Activated T-cell treated with anti-CD3 and anti-CD28 coated beads, Interleukin-2, amount 50 U/mL, for 72 hours (primary cell): Measurements from ENCODE around the gene QRICH1. TPM values are rescaled to one million over a fixed set of nuclear protein-coding genes. Genes with fewer than 3 reads are reported as not detected.

Source experiments
- ATAC-seq, 2 donors: fragments of 150-1000 bp; cut with Tn5 transposase; replicated peaks in 1 of 2; 2 replicates each; pipeline ENCODE4 v1.10.0; 2021; ENCODE audit warnings: moderate library complexity in 2 of 2, mild to moderate bottlenecking in 1 of 2
- DNase-seq, 2 donors: peaks; one replicate each; pipeline ENCODE4 v3.0.0; 2021 to 2022; ENCODE audit warnings: mixed read lengths in 1 of 2
- H3K27ac Mint-ChIP-seq: one replicate; pipeline ENCODE4 v1.8.0; 2022; ENCODE audit warnings: mild to moderate bottlenecking, moderate library complexity, mixed read lengths
- H3K27me3 Mint-ChIP-seq: one replicate; pipeline ENCODE4 v1.8.0; 2022; ENCODE audit warnings: low read depth, mixed read lengths
- H3K36me3 Mint-ChIP-seq, 2 donors: one replicate each; pipeline ENCODE4 v1.8.0; 2022; ENCODE audit warnings: mixed read lengths in 2 of 2, mild to moderate bottlenecking in 1 of 2; ENCODE audit not compliant: insufficient read depth in 2 of 2
- H3K4me1 Mint-ChIP-seq: one replicate; pipeline ENCODE4 v1.8.0; 2022; ENCODE audit warnings: low read depth, mixed read lengths
- H3K4me3 Mint-ChIP-seq, 2 donors: one replicate each; pipeline ENCODE4 v1.8.0; 2022; ENCODE audit warnings: mild to moderate bottlenecking in 2 of 2, mixed read lengths in 2 of 2, moderate library complexity in 2 of 2
- H3K9me3 Mint-ChIP-seq, 2 donors: one replicate each; pipeline ENCODE4 v1.8.0; 2022; ENCODE audit warnings: mixed read lengths in 2 of 2
- total RNA-seq, 2 donors: library from RNA; stranded (reverse); gene quantifications; one replicate each; pipeline ENCODE4 v1.2.3, GENCODE V29; 2022

The QRICH1 gene
- 100 to 1,000 TPM; 120 to 123 TPM for total RNA-seq

GRCh38 chr3:49093853-49094767, at the start of gene QRICH1:
TSS of gene QRICH1 (minus strand) at chr3:49094071. CDS start at chr3:49077017, 17,054 bp downstream.
- Mint-ChIP-seq H3K36me3 (peaks cover 4 to 12% of the 10 kb centered on the region in 2 donors), H3K4me1 (peaks cover 44% of the 10 kb centered on the region), H3K4me3 (peak within 1 kb of the TSS; percentile 91 to 95), H3K9me3 (no peaks in the 10 kb centered on the region), H3K27ac (peak within 1 kb of the TSS; percentile 93), H3K27me3 (no peaks in the 10 kb centered on the region)
- ATAC-seq (peak; percentile 83 to 84), DNase-seq (peak; percentile 97)

- no peak overlapping the region for H3K4me3 Mint-ChIP-seq
- H3K4me1 Mint-ChIP-seq, result no peaks in the 10 kb centered on the region
- no peaks in the 10 kb centered on the region for H3K36me3 Mint-ChIP-seq
- H3K27me3 Mint-ChIP-seq, result no peaks in the 10 kb centered on the region
- no peak overlapping the region for H3K27ac Mint-ChIP-seq
- DNase-seq, result no peak
- no peak for ATAC-seq
- peaks cover 0 to 3% of the 10 kb centered on the region in 2 donors for H3K9me3 Mint-ChIP-seq
Measured at GRCh38 chr3:49140080-49140479, 46.2 kb upstream of the QRICH1 start.

- H3K27me3 Mint-ChIP-seq, result peaks cover 12% of the 10 kb centered on the region
- peaks cover 7% of the 10 kb centered on the region for H3K4me1 Mint-ChIP-seq
- H3K4me3 Mint-ChIP-seq, result no peak overlapping the region
- H3K27ac Mint-ChIP-seq, result no peak overlapping the region
- no peaks in the 10 kb centered on the region for H3K36me3 Mint-ChIP-seq
- no peaks in the 10 kb centered on the region for H3K9me3 Mint-ChIP-seq
- ATAC-seq, result no peak
- no peak for DNase-seq
Measured at GRCh38 chr3:49135499-49135898, 41.6 kb upstream of the QRICH1 start.

GRCh38 chr3:49134471-49135265, 40.8 kb upstream of the QRICH1 start:
- Mint-ChIP-seq H3K36me3 (no peaks in the 10 kb centered on the region), H3K4me3 (no peak overlapping the region), H3K27ac (no peak overlapping the region), H3K4me1 (peaks cover 7% of the 10 kb centered on the region), H3K9me3 (no peaks in the 10 kb centered on the region), H3K27me3 (peaks cover 12% of the 10 kb centered on the region)
- no peak for DNase-seq
- ATAC-seq, result no peak

- peaks cover 7% of the 10 kb centered on the region for H3K4me1 Mint-ChIP-seq
- DNase-seq (no peak), ATAC-seq (no peak)
- H3K36me3 Mint-ChIP-seq, result no peaks in the 10 kb centered on the region
- peaks cover 12% of the 10 kb centered on the region for H3K27me3 Mint-ChIP-seq
- H3K27ac Mint-ChIP-seq, result no peak overlapping the region
- no peaks in the 10 kb centered on the region for H3K9me3 Mint-ChIP-seq
- peak overlapping the region in 1 of 2 donors; percentile 47 for H3K4me3 Mint-ChIP-seq
Measured at GRCh38 chr3:49133226-49133951, 39.5 kb upstream of the QRICH1 start.

GRCh38 chr3:49132437-49133225, 38.8 kb upstream of the QRICH1 start, which contains the start of gene LAMB2:
TSS of gene LAMB2 (minus strand) at chr3:49133050. CDS start at chr3:49132867, 183 bp downstream.
- Mint-ChIP-seq H3K27me3 (peaks cover 12% of the 10 kb centered on the region), H3K27ac (no peak within 1 kb of the TSS), H3K4me3 (peak within 1 kb of the TSS in 1 of 2 donors; percentile 47), H3K4me1 (peaks cover 7% of the 10 kb centered on the region), H3K36me3 (no peaks in the 10 kb centered on the region), H3K9me3 (no peaks in the 10 kb centered on the region)
- DNase-seq (no peak), ATAC-seq (no peak)

GRCh38 chr3:49132073-49132436, 38.2 kb upstream of the QRICH1 start:
- H3K36me3 Mint-ChIP-seq, result no peaks in the 10 kb centered on the region
- peaks cover 12% of the 10 kb centered on the region for H3K27me3 Mint-ChIP-seq
- H3K27ac Mint-ChIP-seq, result no peak overlapping the region
- H3K9me3 Mint-ChIP-seq, result no peaks in the 10 kb centered on the region
- no peak for ATAC-seq
- H3K4me3 Mint-ChIP-seq, result no peak overlapping the region
- DNase-seq, result no peak
- H3K4me1 Mint-ChIP-seq, result peaks cover 7% of the 10 kb centered on the region

- Mint-ChIP-seq H3K27me3 (peaks cover 12% of the 10 kb centered on the region), H3K4me3 (no peak overlapping the region), H3K27ac (no peak overlapping the region), H3K9me3 (no peaks in the 10 kb centered on the region), H3K4me1 (peaks cover 7% of the 10 kb centered on the region), H3K36me3 (no peaks in the 10 kb centered on the region)
- ATAC-seq (no peak), DNase-seq (no peak)
Measured at GRCh38 chr3:49131576-49131975, 37.7 kb upstream of the QRICH1 start.

- Mint-ChIP-seq H3K4me3 (no peak overlapping the region), H3K36me3 (no peaks in the 10 kb centered on the region), H3K4me1 (peaks cover 7% of the 10 kb centered on the region), H3K9me3 (no peaks in the 10 kb centered on the region), H3K27ac (no peak overlapping the region), H3K27me3 (peaks cover 12% of the 10 kb centered on the region)
- ATAC-seq (no peak), DNase-seq (no peak)
Measured at GRCh38 chr3:49131040-49131439, 37.2 kb upstream of the QRICH1 start.

GRCh38 chr3:49124991-49125670, 31.3 kb upstream of the QRICH1 start:
- no peaks in the 10 kb centered on the region for H3K9me3 Mint-ChIP-seq
- H3K4me3 Mint-ChIP-seq, result no peak overlapping the region

GRCh38 chr3:49124203-49124602, 30.3 kb upstream of the QRICH1 start:
- no peak for ATAC-seq
- Mint-ChIP-seq H3K27me3 (no peaks in the 10 kb centered on the region), H3K9me3 (no peaks in the 10 kb centered on the region), H3K4me3 (no peak overlapping the region), H3K27ac (no peak overlapping the region), H3K4me1 (peaks cover 18% of the 10 kb centered on the region), H3K36me3 (no peaks in the 10 kb centered on the region)
- DNase-seq, result no peak

More at GRCh38 chr3:49124991-49125670, 31.3 kb upstream of the QRICH1 start:
- H3K27ac Mint-ChIP-seq, result no peak overlapping the region
- ATAC-seq (no peak), DNase-seq (no peak)
- no peaks in the 10 kb centered on the region for H3K27me3 Mint-ChIP-seq
- H3K36me3 Mint-ChIP-seq, result no peaks in the 10 kb centered on the region
- peaks cover 12% of the 10 kb centered on the region for H3K4me1 Mint-ChIP-seq

- peaks cover 18% of the 10 kb centered on the region for H3K4me1 Mint-ChIP-seq
- H3K27me3 Mint-ChIP-seq, result no peaks in the 10 kb centered on the region
- H3K36me3 Mint-ChIP-seq, result peaks cover 0 to 1% of the 10 kb centered on the region in 2 donors
- no peak for DNase-seq
- ATAC-seq, result no peak
- H3K4me3 Mint-ChIP-seq, result no peak overlapping the region
- H3K9me3 Mint-ChIP-seq, result no peaks in the 10 kb centered on the region
- no peak overlapping the region for H3K27ac Mint-ChIP-seq
Measured at GRCh38 chr3:49123687-49124086, 29.8 kb upstream of the QRICH1 start.
